Breast epithelium (tissue), 3 donors: ENCODE results near the gene UBA1.

Experiments
- POLR2A ChIP-seq: fragments of 450-650 bp; IDR thresholded peaks from one replicate; pipeline ENCODE4 v1.6.1; 2016; ENCODE audit warnings: antibody characterized with exemption, mild to moderate bottlenecking, moderate library complexity
- POLR2AphosphoS5 ChIP-seq, 3 donors: sonication (generic); formaldehyde crosslinking; IDR thresholded peaks; one replicate each; pipeline ENCODE4 v1.6.1; 2017; ENCODE audit warnings: antibody characterized with exemption in 3 of 3
- TF ChIP-seq, protein P1 (sequence below), 3 donors: fragments of 450-650 bp; IDR thresholded peaks; one replicate each; pipeline ENCODE4 v1.5.1; 2016 to 2017; ENCODE audit warnings: antibody characterized with exemption in 3 of 3, mild to moderate bottlenecking in 3 of 3, moderate library complexity in 3 of 3

DNA sequence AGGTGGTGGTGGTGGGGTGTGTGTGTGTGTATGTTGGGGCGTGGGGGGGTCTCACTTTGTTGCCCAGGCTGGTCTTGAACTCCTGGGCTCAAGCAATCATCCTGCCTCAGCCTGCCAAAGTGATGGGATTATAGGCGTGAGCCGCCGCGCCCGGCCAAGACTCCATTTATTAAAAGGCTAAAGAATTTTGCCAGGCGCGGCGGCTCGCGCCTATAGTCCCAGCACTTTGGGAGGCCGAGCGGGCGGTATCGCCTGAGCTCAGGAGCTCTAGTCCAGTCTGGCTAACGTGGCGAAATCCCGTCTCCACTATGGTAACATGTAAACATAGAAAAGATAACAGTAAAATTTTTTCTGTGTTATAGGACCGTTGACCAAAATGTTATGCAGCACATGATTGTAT is 3.7 kb upstream of the UBA1 start:
- TF ChIP-seq POLR2A (no peak), POLR2AphosphoS5 (IDR thresholded peaks at IDR 0.05) (no peak)
- TF ChIP-seq, protein P1, sequence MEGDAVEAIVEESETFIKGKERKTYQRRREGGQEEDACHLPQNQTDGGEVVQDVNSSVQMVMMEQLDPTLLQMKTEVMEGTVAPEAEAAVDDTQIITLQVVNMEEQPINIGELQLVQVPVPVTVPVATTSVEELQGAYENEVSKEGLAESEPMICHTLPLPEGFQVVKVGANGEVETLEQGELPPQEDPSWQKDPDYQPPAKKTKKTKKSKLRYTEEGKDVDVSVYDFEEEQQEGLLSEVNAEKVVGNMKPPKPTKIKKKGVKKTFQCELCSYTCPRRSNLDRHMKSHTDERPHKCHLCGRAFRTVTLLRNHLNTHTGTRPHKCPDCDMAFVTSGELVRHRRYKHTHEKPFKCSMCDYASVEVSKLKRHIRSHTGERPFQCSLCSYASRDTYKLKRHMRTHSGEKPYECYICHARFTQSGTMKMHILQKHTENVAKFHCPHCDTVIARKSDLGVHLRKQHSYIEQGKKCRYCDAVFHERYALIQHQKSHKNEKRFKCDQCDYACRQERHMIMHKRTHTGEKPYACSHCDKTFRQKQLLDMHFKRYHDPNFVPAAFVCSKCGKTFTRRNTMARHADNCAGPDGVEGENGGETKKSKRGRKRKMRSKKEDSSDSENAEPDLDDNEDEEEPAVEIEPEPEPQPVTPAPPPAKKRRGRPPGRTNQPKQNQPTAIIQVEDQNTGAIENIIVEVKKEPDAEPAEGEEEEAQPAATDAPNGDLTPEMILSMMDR (IDR thresholded peaks at IDR 0.05): no peak
